DND-41 (cell line): ENCODE data around the gene GALK1.

Experiments
- ATAC-seq: fragments of 200-7000 bp; cut with Tn5 transposase; 3 replicates; pipeline ENCODE4 v1.9.1; 2021; ENCODE audit warnings: low read depth; ENCODE audit not compliant: insufficient read depth
- DNase-seq: peaks from one replicate; pipeline ENCODE4 v3.0.0-alpha.2; 2020
- H2AFZ ChIP-seq: 2 replicates; pipeline ENCODE4 v1.6.0; 2012; ENCODE audit warnings: low read depth, low read length
- H3K27ac ChIP-seq: 2 replicates; pipeline ENCODE4 v1.5.1; 2012; ENCODE audit warnings: low read length, inconsistent platforms
- H3K27me3 ChIP-seq: fragments of 200-600 bp; sonication (generic); 2 replicates; pipeline ENCODE4 v1.6.0; 2012; ENCODE audit warnings: low read length, mild to moderate bottlenecking, inconsistent platforms; ENCODE audit not compliant: insufficient read depth, poor library complexity
- H3K36me3 ChIP-seq: 2 replicates; pipeline ENCODE4 v1.5.1; 2012; ENCODE audit warnings: low read length, inconsistent platforms; ENCODE audit not compliant: insufficient read depth
- H3K4me1 ChIP-seq: 2 replicates; pipeline ENCODE4 v1.5.1; 2012; ENCODE audit warnings: mild to moderate bottlenecking, low read length; ENCODE audit not compliant: insufficient read depth
- H3K4me2 ChIP-seq: 2 replicates; pipeline ENCODE4 v1.6.0; 2012; ENCODE audit warnings: mild to moderate bottlenecking, moderate library complexity, low read length, inconsistent platforms; ENCODE audit not compliant: insufficient read depth
- H3K4me3 ChIP-seq, 2 experiments: fragments of 200-600 bp in 1 of 2; shearing (Covaris generic) in 1 of 2; 2 replicates each; pipeline ENCODE4 v1.5.1; 2012 to 2016; ENCODE audit warnings: inconsistent platforms in 2 of 2, low read length in 2 of 2, mild to moderate bottlenecking in 2 of 2, low read depth in 1 of 2, moderate library complexity in 1 of 2
- H3K79me2 ChIP-seq: 2 replicates; pipeline ENCODE4 v1.6.0; 2012; ENCODE audit warnings: low read length, inconsistent platforms; ENCODE audit not compliant: insufficient read depth
- H3K9ac ChIP-seq: 2 replicates; pipeline ENCODE4 v1.6.0; 2012; ENCODE audit warnings: low read depth, mild to moderate bottlenecking, inconsistent platforms, low read length, moderate library complexity
- H3K9me3 ChIP-seq: 2 replicates; pipeline ENCODE4 v1.5.1; 2012; ENCODE audit warnings: low read length, moderate library complexity, mild to moderate bottlenecking, inconsistent platforms; ENCODE audit not compliant: insufficient read depth, severe bottlenecking
- H4K20me1 ChIP-seq: 2 replicates; pipeline ENCODE4 v1.6.0; 2012; ENCODE audit warnings: low read length; ENCODE audit not compliant: insufficient read depth
- EZH2 ChIP-seq: IDR thresholded peaks from 3 replicates; pipeline ENCODE4 v1.6.1; 2012; ENCODE audit warnings: borderline replicate concordance, low read depth, mild to moderate bottlenecking, moderate library complexity, low read length, inconsistent platforms; ENCODE audit not compliant: severe bottlenecking
- TF ChIP-seq, protein P1 (sequence below): IDR thresholded peaks from 2 replicates; pipeline ENCODE4 v1.5.1; 2012; ENCODE audit warnings: borderline replicate concordance, low read length, moderate library complexity, mild to moderate bottlenecking; ENCODE audit not compliant: poor library complexity, severe bottlenecking; ENCODE audit errors: extremely low read depth

The GALK1 gene

GRCh38 chr17:75756451-75757085, 8.4 kb downstream of the GALK1 start:
- no peak for TF ChIP-seq EZH2
- TF ChIP-seq, protein P1, sequence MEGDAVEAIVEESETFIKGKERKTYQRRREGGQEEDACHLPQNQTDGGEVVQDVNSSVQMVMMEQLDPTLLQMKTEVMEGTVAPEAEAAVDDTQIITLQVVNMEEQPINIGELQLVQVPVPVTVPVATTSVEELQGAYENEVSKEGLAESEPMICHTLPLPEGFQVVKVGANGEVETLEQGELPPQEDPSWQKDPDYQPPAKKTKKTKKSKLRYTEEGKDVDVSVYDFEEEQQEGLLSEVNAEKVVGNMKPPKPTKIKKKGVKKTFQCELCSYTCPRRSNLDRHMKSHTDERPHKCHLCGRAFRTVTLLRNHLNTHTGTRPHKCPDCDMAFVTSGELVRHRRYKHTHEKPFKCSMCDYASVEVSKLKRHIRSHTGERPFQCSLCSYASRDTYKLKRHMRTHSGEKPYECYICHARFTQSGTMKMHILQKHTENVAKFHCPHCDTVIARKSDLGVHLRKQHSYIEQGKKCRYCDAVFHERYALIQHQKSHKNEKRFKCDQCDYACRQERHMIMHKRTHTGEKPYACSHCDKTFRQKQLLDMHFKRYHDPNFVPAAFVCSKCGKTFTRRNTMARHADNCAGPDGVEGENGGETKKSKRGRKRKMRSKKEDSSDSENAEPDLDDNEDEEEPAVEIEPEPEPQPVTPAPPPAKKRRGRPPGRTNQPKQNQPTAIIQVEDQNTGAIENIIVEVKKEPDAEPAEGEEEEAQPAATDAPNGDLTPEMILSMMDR, result no peak
- H3K9me3 ChIP-seq, result no peaks in the 10 kb centered on the region
- H3K4me3 ChIP-seq, result no peak overlapping the region
- ATAC-seq (no peak), DNase-seq (no peak)
- H3K9ac ChIP-seq, result no peak overlapping the region
- H3K4me1 ChIP-seq, result peaks cover 20% of the 10 kb centered on the region
- H3K4me2 ChIP-seq, result no peak overlapping the region
- no peaks in the 10 kb centered on the region for H3K79me2 ChIP-seq
- H3K27me3 ChIP-seq, result no peaks in the 10 kb centered on the region
- peaks cover 11% of the 10 kb centered on the region for H3K36me3 ChIP-seq
- H2AFZ ChIP-seq, result no peak overlapping the region
- H4K20me1 ChIP-seq, result no peaks in the 10 kb centered on the region
- H3K27ac ChIP-seq, result no peak overlapping the region

DNA sequence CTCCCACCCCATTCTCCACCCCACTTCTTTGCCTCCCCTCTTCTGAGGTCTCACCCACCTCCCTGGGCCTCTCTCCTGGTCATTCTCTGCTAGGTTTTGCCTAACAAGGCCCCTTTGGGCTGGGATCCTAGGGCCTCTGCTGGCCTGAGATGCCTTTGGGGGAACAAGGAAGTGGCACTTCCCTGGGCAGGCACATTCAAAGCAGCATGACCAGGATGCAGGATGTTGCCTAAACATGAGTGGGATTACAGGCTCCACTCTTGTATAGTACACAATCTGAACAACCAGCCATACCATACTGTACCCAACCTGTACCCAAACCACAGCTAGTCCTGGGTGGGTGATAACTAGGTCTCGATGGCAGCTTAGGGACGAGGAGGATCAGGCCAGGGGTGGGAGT, 9.0 kb downstream of the GALK1 start:
- Histone ChIP-seq H3K4me2 (no peak overlapping the region), H3K4me3 (no peak overlapping the region), H3K9me3 (no peaks in the 10 kb centered on the region), H3K36me3 (peaks cover 11% of the 10 kb centered on the region), H3K9ac (no peak overlapping the region), H3K27me3 (no peaks in the 10 kb centered on the region), H4K20me1 (no peaks in the 10 kb centered on the region), H3K27ac (no peak overlapping the region), H3K4me1 (peaks cover 20% of the 10 kb centered on the region), H2AFZ (no peak overlapping the region), H3K79me2 (no peaks in the 10 kb centered on the region)
- TF ChIP-seq, protein P1, result no peak
- no peak for TF ChIP-seq EZH2
- no peak for ATAC-seq
- no peak for DNase-seq

DNA sequence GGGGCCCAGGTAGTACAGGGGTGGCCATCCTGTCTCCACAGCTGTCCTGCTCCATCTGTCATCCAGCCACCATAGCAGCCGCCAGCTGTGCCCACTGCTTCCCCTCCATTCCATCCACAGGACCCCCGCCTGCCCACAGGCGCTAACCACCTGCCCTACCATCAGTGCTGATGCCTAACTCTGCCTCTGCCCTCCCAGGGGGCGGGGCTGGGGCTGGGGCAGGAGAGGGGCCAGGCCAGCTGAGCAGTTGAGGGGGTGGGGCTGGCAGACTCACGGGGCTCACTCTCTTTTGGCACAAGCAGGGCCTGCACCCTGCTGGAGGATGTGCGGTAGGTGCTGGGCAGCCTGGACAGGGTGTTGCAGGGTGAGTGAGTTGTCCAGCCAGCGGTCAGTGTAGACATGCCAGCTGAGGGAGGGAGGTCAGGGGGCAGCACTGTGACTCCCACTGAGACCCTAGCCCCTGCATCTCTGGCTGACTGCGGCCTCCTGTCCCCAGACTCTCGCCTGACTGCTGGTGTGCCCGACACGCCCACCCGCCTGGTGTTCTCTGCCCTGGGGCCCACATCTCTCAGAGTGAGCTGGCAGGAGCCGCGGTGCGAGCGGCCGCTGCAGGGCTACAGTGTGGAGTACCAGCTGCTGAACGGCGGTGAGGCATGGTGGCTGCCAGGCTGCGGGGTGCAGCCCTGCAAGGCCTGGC, 9.6 kb downstream of the GALK1 start:
- H3K79me2 ChIP-seq, result no peaks in the 10 kb centered on the region
- peaks cover 20% of the 10 kb centered on the region for H3K4me1 ChIP-seq
- no peak overlapping the region for H3K4me3 ChIP-seq
- no peak overlapping the region for H3K4me2 ChIP-seq
- no peaks in the 10 kb centered on the region for H3K9me3 ChIP-seq
- H2AFZ ChIP-seq, result no peak overlapping the region
- H3K27me3 ChIP-seq, result no peaks in the 10 kb centered on the region
- peaks cover 11% of the 10 kb centered on the region for H3K36me3 ChIP-seq
- ATAC-seq (no peak), DNase-seq (peak; percentile 35)
- no peaks in the 10 kb centered on the region for H4K20me1 ChIP-seq
- H3K27ac ChIP-seq, result no peak overlapping the region
- no peak overlapping the region for H3K9ac ChIP-seq
- TF ChIP-seq, protein P1, result no peak
- no peak for TF ChIP-seq EZH2
